Activated naive CD4-positive, alpha-beta T cell treated with anti-CD3 and anti-CD28 coated beads, Interleukin-2, amount 50 U/mL, for 72 hours (primary cell): ENCODE results near the gene PTMS. TPM values are rescaled to one million over a fixed set of nuclear protein-coding genes. Genes with fewer than 3 reads are reported as not detected.
"Not testable (repeated sequence)": the region's sequence is repeated elsewhere in the genome, so short reads cannot be mapped to it uniquely, and the experiment has no call there.

ENCODE experiments used
- ATAC-seq, 2 donors: fragments of 150-1000 bp; cut with Tn5 transposase; 2 replicates each; pipeline ENCODE4 v1.10.0; 2021; ENCODE audit warnings: mild to moderate bottlenecking in 2 of 2, moderate library complexity in 2 of 2
- DNase-seq, 2 donors: peaks; one replicate each; pipeline ENCODE4 v3.0.0; 2021 to 2022; ENCODE audit warnings: low spot score in 2 of 2
- H3K27ac Mint-ChIP-seq, 2 donors: one replicate each; pipeline ENCODE4 v1.8.0; 2022; ENCODE audit warnings: mild to moderate bottlenecking in 2 of 2, mixed read lengths in 2 of 2
- H3K36me3 Mint-ChIP-seq, 2 donors: one replicate each; pipeline ENCODE4 v1.8.0; 2022; ENCODE audit warnings: mixed read lengths in 2 of 2
- H3K9me3 Mint-ChIP-seq, 2 donors: one replicate each; pipeline ENCODE4 v1.8.0; 2022; ENCODE audit warnings: mixed read lengths in 2 of 2
- total RNA-seq, 2 donors: library from RNA; stranded (reverse); gene quantifications; one replicate each; pipeline ENCODE4 v1.2.3, GENCODE V29; 2022

PTMS gene
- 100 to 1,000 TPM in 1 of 2 donors, 10 to 100 TPM in 1; 76.0 to 163 TPM for total RNA-seq

GRCh38 chr12:6765634-6766581 is at the start of gene PTMS:
TSS of gene PTMS (plus strand) at chr12:6766363. CDS start at chr12:6766706, 343 bp downstream.
- Mint-ChIP-seq H3K27ac (peak within 1 kb of the TSS; percentile 70 to 80), H3K9me3 (no peaks in the 10 kb centered on the region), H3K36me3 (peaks cover 21 to 22% of the 10 kb centered on the region in 2 donors)
- ATAC-seq (peak; percentile 13 to 23), DNase-seq (peak in 1 of 2 donors; percentile 54)

GRCh38 chr12:6716874-6717437 is 49.2 kb upstream of the PTMS start:
- Mint-ChIP-seq H3K36me3 (no peaks in the 10 kb centered on the region), H3K9me3 (peaks cover 0 to 3% of the 10 kb centered on the region in 2 donors), H3K27ac (no peak overlapping the region)
- ATAC-seq = no peak
- DNase-seq = no peak

GRCh38 chr12:6722863-6723262 is 43.3 kb upstream of the PTMS start:
- H3K27ac Mint-ChIP-seq = peak overlapping the region; percentile 59 to 90
- DNase-seq = no peak
- ATAC-seq = no peak
- H3K9me3 Mint-ChIP-seq = peaks cover 0 to 4% of the 10 kb centered on the region in 2 donors
- peaks cover 0 to 17% of the 10 kb centered on the region in 2 donors for H3K36me3 Mint-ChIP-seq

- Mint-ChIP-seq H3K9me3 (peaks cover 0 to 4% of the 10 kb centered on the region in 2 donors), H3K36me3 (peaks cover 0 to 17% of the 10 kb centered on the region in 2 donors), H3K27ac (peak within 1 kb of the TSS; percentile 90 to 99)
- ATAC-seq (peak; percentile 94 to 98), DNase-seq (peak; percentile 95 to 96)
These were observed 42.4 kb upstream of the PTMS start, which contains the start of gene COPS7A for GRCh38 chr12:6723607-6724408. TSS of gene COPS7A (plus strand) at chr12:6724046. CDS start at chr12:6724657, 611 bp downstream.

GRCh38 chr12:6724409-6724797 is 41.8 kb upstream of the PTMS start:
- ATAC-seq (peak; percentile 27 to 33), DNase-seq (peak in 1 of 2 donors; percentile 33)
- Mint-ChIP-seq H3K36me3 (peaks cover 0 to 17% of the 10 kb centered on the region in 2 donors), H3K27ac (peak overlapping the region; percentile 90 to 99), H3K9me3 (peaks cover 0 to 4% of the 10 kb centered on the region in 2 donors)

GRCh38 chr12:6725350-6725749 is 40.8 kb upstream of the PTMS start:
- H3K9me3 Mint-ChIP-seq = peaks cover 0 to 4% of the 10 kb centered on the region in 2 donors
- peaks cover 4 to 22% of the 10 kb centered on the region in 2 donors for H3K36me3 Mint-ChIP-seq
- H3K27ac Mint-ChIP-seq = peak overlapping the region in 1 of 2 donors; percentile 29
- ATAC-seq (no peak), DNase-seq (no peak)

- peaks cover 6 to 16% of the 10 kb centered on the region in 2 donors for H3K36me3 Mint-ChIP-seq
These were observed 37.0 kb upstream of the PTMS start for GRCh38 chr12:6729186-6729585.

GRCh38 chr12:6730169-6730568 is 36.0 kb upstream of the PTMS start:
- no peak for DNase-seq
- H3K27ac Mint-ChIP-seq = peak overlapping the region; percentile 73 to 78
- ATAC-seq = no peak

More at GRCh38 chr12:6729186-6729585, 37.0 kb upstream of the PTMS start:
- DNase-seq (no peak), ATAC-seq (no peak)
- Mint-ChIP-seq H3K27ac (no peak overlapping the region), H3K9me3 (no peaks in the 10 kb centered on the region)

GRCh38 chr12:6734506-6735387 is 31.4 kb upstream of the PTMS start:
- no peak overlapping the region for H3K27ac Mint-ChIP-seq
- ATAC-seq = no peak
- DNase-seq = no peak
- peaks cover 5 to 6% of the 10 kb centered on the region in 2 donors for H3K36me3 Mint-ChIP-seq
- no peaks in the 10 kb centered on the region for H3K9me3 Mint-ChIP-seq

More at GRCh38 chr12:6730169-6730568, 36.0 kb upstream of the PTMS start:
- Mint-ChIP-seq H3K36me3 (peaks cover 6 to 10% of the 10 kb centered on the region in 2 donors), H3K9me3 (no peaks in the 10 kb centered on the region)

GRCh38 chr12:6735448-6736191 is 30.5 kb upstream of the PTMS start:
- peak; percentile 74 to 86 for ATAC-seq
- DNase-seq = peak in 1 of 2 donors; percentile 31
- Mint-ChIP-seq H3K36me3 (no peaks in the 10 kb centered on the region), H3K27ac (peak overlapping the region in 1 of 2 donors; percentile 47), H3K9me3 (no peaks in the 10 kb centered on the region)

GRCh38 chr12:6736754-6737153 is 29.4 kb upstream of the PTMS start:
- Mint-ChIP-seq H3K27ac (peak overlapping the region in 1 of 2 donors; percentile 47), H3K9me3 (no peaks in the 10 kb centered on the region), H3K36me3 (no peaks in the 10 kb centered on the region)
- no peak for DNase-seq
- ATAC-seq = no peak

GRCh38 chr12:6742080-6742479 is 24.1 kb upstream of the PTMS start:
- not testable (repeated sequence) for H3K9me3 Mint-ChIP-seq, DNase-seq, ATAC-seq
- Mint-ChIP-seq H3K27ac (peak overlapping the region in 1 of 2 donors; percentile 88), H3K36me3 (peaks cover 16 to 25% of the 10 kb centered on the region in 2 donors)

GRCh38 chr12:6742834-6743233 is 23.3 kb upstream of the PTMS start:
- Mint-ChIP-seq H3K9me3 (peaks cover 4 to 5% of the 10 kb centered on the region in 2 donors), H3K36me3 (peaks cover 24 to 33% of the 10 kb centered on the region in 2 donors), H3K27ac (peak overlapping the region; percentile 36 to 88)
- no peak for DNase-seq
- peak; percentile 66 to 78 for ATAC-seq

GRCh38 chr12:6743300-6743699 is 22.9 kb upstream of the PTMS start:
- H3K9me3 Mint-ChIP-seq, DNase-seq: not testable (repeated sequence)
- ATAC-seq = peak; percentile 50 to 53
- Mint-ChIP-seq H3K27ac (peak overlapping the region in 1 of 2 donors; percentile 88), H3K36me3 (peaks cover 28 to 37% of the 10 kb centered on the region in 2 donors)
